EH (cell line): Measurements from ENCODE around the gene DIDO1.
"Not testable (repeated sequence)": the region's sequence is repeated elsewhere in the genome, so short reads cannot be mapped to it uniquely, and the experiment has no call there.

ENCODE experiments used
- DNase-seq: peaks from one replicate; pipeline ENCODE4 v3.0.0-alpha.2; 2015; ENCODE audit warnings: low read depth

DIDO1 gene

GRCh38 chr20:62853304-62853703, 73.0 kb downstream of the DIDO1 start:
- DNase-seq, result not testable (repeated sequence)

- DNase-seq, result no peak
These were observed 73.5 kb downstream of the DIDO1 start for GRCh38 chr20:62852841-62853240.

GRCh38 chr20:62852196-62852595, 74.1 kb downstream of the DIDO1 start:
- no peak for DNase-seq

DNA sequence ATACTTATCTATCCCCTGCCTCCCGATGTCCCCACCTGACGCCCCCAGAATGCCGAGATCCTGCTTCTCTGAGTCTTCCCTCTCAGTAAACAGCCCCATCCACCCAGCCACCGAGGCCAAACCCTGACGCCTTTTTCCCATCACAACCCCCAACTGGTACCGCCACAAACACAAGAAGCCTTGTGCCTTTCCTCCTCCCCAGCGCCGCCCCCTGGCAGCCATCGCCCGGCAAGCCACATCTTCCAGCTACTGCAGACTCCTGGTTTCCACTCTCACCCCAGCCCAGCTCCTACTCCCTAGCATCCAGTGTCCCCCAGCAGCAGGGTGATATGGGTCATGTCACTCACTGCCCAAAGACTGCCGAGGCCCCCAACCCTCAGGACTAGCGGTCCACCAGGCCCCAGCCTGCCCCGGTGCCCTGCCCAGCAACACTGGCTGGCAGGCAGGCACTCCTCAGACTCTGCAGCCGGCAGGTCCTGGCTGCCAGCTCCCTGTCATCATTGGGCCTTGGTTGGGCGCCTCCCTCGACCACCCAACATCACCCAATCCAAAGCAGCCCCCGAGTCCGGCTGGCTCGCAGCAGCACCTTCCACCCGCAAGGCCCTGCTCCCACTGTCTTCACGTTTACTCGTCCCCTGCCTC, 75.9 kb downstream of the DIDO1 start:
- no peak for DNase-seq

- no peak for DNase-seq
These were observed 76.9 kb downstream of the DIDO1 start for GRCh38 chr20:62849431-62849830.

- not testable (repeated sequence) for DNase-seq
These were observed 77.4 kb downstream of the DIDO1 start for GRCh38 chr20:62848917-62849316.

DNA sequence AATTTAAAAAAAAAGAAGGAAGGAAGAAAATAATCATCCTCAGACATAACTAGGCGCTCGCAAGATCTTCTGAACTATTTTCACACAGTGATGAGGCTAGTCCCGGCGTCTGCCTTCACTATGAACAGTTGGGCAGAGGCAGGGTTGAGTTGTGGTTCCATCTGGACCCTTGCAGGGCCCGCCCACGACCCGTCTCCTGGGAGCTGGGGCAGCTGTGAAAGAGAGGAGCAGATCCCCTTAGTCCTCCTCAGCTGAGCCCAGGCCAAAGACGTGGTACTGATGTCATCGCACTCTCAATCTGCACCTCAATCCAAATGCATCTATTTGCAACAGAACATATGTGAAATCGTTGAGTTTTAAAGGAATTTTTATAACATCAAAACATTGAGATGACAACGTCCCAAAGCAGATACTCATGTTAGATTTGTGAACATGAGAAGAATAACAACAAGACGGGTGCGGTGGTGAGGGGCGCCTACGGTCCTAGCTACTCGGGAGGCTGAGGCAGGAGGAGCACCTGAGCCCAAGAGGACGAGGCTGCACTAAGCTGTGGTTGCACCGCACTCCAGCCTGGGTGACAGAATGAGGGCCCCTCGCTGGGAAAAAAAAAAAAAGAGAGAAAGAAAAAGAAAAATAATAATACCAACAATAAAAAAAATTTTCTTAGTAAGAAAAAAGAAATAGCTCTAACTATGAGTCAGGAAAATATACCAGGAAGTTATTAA, 80.0 kb downstream of the DIDO1 start:
- DNase-seq, result no peak

DNA sequence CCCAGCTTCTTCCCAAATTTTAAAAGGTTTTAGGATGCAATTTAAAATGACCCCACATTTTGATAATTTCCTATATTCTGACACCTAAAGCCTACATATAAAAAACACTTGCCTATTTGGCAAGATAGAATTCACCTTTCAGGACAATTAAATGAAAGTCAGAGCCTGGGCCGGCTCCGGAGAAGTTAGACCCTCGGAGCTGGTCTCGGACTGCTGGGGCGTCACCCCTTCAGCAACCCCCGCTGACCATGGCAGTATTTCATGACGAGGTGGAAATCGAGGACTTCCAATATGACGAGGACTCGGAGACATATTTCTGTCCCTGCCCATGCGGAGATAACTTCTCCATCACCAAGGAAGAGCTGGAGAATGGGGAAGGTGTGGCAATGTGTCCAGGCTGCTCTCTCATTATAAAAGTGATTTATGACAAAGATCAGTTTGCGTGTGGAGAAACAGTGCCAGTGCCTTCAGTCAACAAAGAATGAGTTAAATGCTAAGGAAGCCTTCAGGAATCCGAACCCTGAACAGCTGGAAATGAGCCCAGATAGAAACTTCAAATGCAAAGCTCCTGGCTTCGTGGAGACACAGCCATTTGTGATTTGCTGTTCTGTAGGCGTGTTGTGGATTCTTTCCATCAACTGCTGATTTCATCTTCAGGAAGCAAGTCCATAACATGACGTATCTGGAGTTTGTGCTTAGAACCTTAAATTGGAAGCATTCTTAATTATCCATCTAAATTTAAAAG, 80.7 kb downstream of the DIDO1 start:
- no peak for DNase-seq

- DNase-seq, result no peak
These were observed 82.1 kb downstream of the DIDO1 start for GRCh38 chr20:62844182-62844581.

DNA sequence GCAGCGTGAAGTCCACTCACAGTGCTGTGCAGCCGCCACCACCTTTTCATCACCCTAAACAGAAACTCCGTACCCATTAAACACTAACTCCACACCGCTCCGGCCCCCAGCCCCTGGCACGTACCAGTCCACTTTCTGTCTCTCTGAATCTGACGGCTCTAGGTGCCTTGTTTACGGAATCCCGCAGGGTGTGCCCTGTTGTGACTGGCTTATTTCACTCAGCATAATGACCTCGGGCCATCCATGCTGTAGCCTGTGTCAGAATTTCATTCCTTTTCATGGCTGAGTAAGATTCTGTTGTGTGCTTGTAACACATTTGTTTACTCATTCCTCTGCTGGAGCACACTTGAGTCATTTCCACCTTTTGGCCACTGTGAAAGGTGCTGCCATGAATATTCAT, 82.6 kb downstream of the DIDO1 start:
- DNase-seq, result no peak

- DNase-seq, result no peak
These were observed 84.5 kb downstream of the DIDO1 start for GRCh38 chr20:62841705-62842212.

DNA sequence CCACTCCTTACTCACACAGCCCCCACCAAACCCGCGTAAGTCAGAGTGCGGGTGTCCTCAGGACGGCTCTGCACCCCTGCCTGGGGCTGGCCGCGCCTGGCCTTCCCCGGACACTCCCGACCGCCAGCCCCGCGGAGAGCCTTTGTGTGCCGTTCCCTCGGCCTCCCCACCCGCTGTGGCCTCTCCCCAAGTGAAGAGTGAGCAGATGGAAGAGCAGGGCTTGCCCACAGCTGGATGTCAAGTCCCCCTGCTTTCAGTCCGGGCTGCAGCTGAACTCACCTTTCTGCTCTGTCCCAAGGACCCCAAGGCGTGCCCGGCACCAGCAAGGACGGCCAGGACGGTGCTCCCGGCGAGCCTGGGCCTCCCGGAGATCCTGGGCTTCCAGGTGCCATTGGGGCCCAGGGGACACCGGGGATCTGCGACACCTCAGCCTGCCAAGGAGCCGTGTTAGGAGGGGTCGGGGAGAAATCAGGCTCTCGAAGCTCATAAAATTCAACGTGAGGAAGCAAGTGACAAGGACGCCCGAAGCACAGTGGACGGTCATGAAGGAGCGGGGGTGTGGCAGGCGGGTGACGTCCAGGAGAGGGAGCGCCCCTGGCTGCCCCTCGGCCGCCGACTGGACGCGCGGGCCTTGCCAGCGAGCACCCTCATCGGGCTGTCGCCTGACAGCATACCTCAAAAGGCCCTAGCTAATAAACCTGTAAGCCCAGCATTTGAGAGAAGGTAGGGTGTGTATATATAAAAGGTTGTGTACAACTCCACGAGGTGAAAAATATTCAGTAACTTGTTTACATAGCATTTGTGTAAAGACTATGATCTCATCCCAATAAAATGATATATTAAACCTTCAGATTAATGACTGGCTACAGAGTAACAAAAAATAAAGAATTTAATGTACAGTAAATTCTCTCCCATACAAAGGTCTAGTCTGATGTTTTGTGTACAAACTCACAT, 85.8 kb downstream of the DIDO1 start:
- no peak for DNase-seq

DNA sequence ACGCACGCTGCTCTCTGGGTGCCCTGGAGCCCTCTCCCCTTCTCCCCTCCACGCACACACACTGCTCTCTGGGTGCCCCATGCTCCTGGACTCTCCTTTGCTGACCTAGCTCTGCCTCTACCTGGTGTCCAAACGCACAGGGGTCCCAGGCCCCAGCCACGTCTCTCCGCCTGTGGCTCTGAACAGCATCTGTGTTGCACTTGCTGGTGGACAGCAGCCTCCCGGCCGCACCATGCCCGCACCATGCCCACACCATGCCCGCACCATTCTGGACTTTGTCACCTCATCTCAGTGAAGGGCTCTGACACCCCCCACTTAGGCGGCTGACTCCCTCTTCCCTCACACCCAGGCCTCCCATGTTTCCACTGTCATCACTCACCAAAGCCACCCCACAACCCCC, 86.5 kb downstream of the DIDO1 start:
- DNase-seq, result no peak

DNA sequence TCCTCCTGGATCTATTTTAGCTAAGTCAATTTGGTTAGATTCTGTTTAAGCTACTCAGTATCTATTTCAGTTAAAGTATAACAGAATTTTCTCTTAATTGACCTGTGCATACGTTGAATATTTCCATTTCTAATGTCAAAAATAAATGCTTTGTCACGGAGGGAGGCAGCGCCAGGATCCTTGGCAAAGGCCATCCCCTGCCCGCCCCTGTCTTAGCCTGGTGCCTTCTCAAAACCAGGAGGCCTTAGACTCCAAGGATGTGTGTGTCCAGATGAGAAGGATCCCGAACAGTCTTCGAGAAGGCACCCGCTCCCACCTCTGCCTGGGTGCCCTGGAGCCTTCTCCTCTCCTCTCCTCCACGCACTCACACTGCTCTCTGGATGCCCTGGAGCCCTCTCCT, 87.0 kb downstream of the DIDO1 start:
- no peak for DNase-seq

GRCh38 chr20:62838128-62838891, 88.0 kb downstream of the DIDO1 start:
- DNase-seq, result peak; percentile 40

DNA sequence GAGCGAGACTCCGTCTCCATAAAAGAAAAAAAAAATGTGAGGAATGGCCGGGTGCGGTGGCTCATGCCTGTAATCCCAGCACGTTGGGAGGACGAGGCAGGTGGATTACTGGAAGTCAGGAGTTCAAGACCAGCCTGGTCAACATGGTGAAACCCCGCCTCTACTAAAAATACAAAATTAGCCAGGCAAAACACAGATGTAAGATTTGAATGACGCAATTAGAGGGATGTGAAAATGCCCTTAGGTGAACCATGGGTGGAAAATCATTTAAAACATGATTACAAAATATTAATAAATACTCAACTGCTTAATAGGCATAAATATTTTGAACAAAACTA, 88.5 kb downstream of the DIDO1 start:
- no peak for DNase-seq

DNA sequence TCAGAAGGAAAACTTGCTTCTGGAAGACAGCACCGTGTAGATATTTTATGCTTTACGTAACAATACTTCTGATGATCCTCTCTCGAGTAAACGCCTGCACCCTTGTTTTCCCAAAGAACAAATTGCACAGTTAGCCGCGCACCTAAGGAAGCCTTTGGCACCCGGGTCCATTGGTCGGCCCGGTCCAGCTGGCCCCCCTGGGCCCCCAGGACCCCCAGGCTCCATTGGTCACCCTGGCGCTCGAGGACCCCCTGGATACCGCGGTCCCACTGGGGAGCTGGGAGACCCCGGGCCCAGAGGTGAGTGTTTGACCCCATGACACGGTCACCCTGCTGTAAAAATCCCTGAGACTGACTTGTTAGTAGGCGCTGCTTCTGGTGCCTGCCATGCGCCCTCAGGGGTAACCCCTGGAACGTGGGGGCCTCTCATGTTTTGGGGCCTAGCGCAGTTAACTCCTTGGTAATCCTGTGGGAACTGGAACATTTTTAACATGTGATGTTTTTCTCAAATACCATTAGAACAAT, 89.3 kb downstream of the DIDO1 start:
- no peak for DNase-seq

- DNase-seq, result no peak
These were observed 90.1 kb downstream of the DIDO1 start for GRCh38 chr20:62835931-62836861.

DNA sequence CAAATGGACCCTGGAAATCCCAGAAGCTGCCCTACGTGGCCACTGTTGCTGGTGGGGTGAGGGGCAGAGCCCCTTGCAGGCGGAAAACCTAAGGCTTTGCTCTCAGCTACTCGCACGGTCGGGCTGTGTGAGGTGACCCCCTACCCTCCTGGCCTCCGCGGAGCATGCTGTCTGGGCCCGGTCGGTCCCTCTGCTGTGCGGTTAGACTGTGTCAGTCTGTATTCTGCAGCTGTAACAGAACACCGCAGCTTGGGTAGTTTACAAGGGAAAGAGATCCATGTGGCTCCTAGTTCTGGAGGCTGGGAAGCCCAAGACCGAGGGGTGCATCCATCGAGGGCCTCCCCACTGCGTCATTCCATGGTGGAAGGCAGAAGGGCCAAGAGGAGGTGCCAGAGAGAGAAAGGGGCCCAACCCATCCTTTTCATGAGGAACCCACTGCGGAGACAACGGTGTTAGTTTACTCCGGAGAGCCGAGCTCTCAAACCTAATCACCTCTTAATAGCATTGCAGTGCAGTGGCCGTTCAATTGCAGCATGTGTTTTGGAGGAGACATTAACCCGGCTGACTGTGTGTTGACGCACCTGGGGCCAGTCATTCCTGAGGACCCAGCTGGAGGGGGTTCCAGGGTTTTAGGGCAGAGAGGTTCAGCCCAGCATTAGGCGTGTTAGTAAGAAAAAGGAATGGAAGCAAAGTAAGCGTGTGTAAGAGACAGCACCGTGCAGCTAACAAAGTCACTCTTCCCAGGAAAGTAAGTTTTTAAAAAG, 91.2 kb downstream of the DIDO1 start:
- no peak for DNase-seq
